DMS79 (cell line): ENCODE data around the gene NMU.
A peak's percentile ranks its signal among the peaks of the same experiment; 100 is the strongest.
"Not testable (repeated sequence)": the region's sequence is repeated elsewhere in the genome, so short reads cannot be mapped to it uniquely, and the experiment has no call there.

Source experiments
- DNase-seq: peaks from one replicate; lab custom pipeline; 2025; lab: John Stamatoyannopoulos, UW

The NMU gene

GRCh38 chr4:55560096-55560495 lies 76.0 kb downstream of the NMU start:
- DNase-seq = no peak

GRCh38 chr4:55554453-55555030 lies 81.6 kb downstream of the NMU start:
- DNase-seq = no peak

GRCh38 chr4:55553441-55554201 lies 82.5 kb downstream of the NMU start:
- DNase-seq = peak; percentile 51

GRCh38 chr4:55551964-55552363 lies 84.1 kb downstream of the NMU start:
- not testable (repeated sequence) for DNase-seq

GRCh38 chr4:55549888-55550287 lies 86.2 kb downstream of the NMU start:
- DNase-seq = no peak

GRCh38 chr4:55547918-55548317 lies 88.2 kb downstream of the NMU start:
- no peak for DNase-seq

- DNase-seq = no peak
These were observed 88.7 kb downstream of the NMU start for GRCh38 chr4:55547466-55547770.

GRCh38 chr4:55546756-55547465 lies 89.2 kb downstream of the NMU start, which contains the start of gene CLOCK:
TSS of gene CLOCK (minus strand) at chr4:55546909. CDS start at chr4:55482785, 64,124 bp downstream.
- DNase-seq = peak; percentile 69

- peak; percentile 69 for DNase-seq
These were observed 89.7 kb downstream of the NMU start for GRCh38 chr4:55546506-55546755.

- peak; percentile 60 for DNase-seq
These were observed 90.2 kb downstream of the NMU start for GRCh38 chr4:55545641-55546505.
